GM21619 (cell line): ENCODE measurements around the gene SNRPA.
"Not testable (repeated sequence)": the region's sequence is repeated elsewhere in the genome, so short reads cannot be mapped to it uniquely, and the experiment has no call there.

Source experiments
- ATAC-seq: cut with Tn5 transposase; IDR thresholded peaks from one replicate; pipeline ENCODE4 v1.9.1; 2021; ENCODE audit not compliant: unreplicated experiment

SNRPA gene

DNA sequence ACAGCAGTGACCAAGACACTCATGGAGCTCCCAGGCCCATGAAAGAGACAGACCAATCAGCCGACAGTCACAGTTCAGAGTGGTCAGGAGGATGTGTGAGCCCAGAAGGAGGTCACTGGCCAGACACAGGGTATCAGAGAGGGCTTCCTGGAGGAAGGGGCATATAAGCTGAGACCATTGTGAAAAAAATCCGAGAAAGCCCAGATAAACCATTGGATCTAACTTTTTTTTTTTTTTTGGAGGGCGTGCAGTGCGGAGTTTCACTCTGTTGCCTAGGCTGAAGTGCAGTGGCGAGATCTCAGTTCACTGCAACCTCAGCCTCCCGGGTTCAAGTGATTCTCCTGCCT, 29.9 kb upstream of the SNRPA start:
- ATAC-seq = no peak

DNA sequence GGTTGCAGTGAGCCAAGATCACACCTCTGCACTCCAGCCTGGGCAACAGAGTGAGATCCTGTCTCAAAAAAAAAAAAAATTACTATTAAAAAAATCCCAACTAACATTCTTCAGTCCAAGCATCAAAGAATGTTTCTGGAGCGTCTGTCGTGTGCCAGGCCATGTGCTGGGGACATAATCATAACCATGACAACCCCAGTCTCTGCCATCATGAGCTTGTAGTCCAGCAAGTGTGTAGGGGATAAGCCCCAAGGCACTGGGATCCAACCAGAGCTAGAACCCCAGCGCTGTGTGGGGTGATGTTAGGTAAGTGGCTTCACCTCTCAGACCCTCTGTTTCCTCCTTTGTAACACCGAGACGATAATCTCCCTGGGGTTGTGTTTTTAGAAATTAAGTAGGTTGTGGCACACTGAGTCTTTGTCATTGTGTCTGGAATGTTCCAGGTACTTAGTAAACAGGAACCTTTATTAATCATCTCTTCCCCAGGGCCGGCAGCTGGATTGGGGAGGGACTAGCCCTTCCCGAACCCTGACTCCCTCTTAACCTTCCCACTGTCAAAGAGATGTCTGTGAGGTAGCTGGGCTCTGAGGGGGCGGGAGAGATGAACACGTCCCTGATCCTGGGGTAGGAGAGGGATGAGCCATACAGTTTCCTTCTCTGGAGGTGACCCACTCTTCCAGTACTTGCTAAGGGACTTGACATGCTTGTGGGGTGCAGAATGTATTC, 28.9 kb upstream of the SNRPA start:
- ATAC-seq = no peak

DNA sequence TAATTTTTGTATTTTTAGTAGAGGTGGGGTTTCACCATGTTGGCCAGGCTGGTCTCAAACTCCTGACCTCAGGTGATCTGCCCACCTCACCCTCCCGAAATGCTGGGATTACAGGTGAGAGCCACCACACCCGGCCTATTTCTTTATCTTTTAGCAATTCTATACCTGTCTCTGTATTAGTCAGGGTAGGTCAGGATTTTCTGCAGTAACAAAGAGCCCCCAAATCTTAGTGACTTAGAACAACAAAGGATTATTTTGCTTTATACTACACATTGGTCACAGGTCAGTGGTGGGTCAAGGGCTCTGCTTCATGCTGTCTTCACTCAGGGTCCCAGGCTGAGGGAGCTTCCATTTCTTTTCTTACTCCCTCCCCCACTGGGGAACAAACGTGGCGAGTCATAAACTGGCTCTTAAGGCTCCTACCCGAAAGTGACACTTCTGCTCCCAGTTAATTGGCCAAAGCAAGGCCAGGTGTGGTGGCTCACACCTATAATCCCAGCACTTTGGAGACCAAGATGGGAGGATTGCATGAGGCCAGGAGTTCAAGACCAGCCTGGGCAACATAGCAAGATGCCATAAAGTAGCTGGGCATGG, 27.2 kb upstream of the SNRPA start:
- no peak for ATAC-seq

DNA sequence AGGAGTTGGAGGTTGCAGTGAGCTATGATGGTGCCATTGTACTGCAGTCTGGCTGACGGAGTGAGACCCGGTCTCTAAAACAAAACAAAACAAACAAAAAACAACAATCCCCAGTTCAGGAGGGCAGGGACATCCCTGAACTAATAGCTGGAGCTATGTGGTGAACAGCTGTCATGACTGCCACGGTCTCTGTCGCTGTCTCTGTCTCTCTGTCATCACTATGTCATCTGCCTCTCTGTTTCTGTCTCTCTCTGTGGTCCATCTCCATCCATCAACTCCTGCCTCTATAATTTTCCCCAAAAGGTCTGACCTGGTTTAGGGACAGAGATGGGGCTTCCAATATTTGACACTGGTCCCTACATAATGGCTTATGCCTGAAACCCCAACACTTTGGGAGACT, 26.7 kb upstream of the SNRPA start:
- no peak for ATAC-seq

DNA sequence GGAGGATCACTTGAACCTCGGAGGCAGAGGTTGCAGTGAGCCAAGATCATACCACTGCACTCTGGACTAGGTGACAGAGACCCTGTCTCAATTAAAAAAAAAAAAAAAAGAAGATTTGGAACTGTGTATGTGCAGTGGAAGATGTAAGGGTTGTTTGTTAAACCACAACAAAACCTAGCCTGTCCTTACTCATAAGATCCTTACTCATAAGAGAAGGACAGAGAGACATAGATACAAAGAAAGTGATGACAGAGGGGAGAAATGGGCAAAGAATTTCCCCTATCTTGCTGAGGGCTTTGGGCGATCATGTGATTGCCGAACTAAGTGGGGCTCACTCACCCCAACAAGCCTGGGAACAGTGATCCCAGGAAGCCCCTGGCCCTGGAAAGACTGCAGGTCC, 26.1 kb upstream of the SNRPA start:
- no peak for ATAC-seq

DNA sequence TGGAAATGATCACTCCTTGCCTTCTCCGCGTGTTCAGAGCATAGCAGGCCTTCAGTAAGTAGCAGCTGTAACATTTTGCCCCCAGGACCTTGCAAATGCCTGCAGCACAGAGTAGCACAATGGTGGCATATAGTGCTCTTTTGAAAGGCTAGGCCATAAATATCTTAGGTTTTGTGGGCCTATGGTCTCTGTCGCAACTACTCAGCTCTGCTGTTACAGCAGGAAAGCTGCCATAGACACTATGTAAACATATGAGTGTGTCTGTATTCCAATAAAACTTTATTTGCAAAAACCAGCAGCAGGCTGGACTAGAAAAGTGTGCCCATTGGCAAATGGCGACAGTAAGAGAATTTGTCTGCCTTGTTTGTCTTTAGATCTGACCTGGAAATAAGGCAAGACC, 24.7 kb upstream of the SNRPA start:
- ATAC-seq = no peak

DNA sequence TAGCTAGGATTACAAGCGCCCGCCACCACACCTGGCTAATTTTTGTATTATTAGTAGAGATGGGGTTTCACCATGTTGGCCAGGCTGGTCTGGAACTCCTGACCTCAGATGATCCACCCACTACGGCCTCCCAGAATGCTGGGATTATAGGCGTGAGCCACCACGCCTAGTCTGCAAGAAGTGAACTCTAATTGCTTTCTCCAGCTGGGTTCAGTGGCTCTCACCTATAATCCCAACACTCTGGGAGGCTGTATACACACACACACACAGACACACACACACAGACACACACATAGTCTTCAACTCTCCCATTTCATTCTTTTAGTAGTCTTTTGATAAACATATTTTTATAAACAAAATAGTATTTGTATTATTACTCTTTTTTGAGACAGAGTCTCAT, 20.9 kb upstream of the SNRPA start:
- ATAC-seq = not testable (repeated sequence)

DNA sequence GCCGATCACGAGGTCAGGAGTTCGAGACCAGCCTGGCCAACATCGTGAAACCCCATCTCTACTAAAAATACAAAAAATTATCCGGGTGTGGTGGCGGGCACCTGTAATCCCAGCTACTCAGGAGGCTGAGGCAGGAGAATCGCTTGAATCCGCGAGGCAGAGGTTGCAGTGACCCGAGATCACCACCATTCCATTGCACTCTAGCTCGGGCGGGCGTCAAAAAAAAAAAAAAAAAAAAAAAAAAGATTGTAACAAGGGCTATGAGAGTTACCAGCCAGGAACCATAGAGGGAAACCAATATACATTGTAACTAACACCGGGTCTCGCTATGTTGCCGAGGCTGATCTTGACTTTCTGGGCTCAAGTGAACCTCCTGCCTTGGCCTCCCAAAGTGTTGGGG, 18.7 kb upstream of the SNRPA start:
- ATAC-seq = not testable (repeated sequence)

DNA sequence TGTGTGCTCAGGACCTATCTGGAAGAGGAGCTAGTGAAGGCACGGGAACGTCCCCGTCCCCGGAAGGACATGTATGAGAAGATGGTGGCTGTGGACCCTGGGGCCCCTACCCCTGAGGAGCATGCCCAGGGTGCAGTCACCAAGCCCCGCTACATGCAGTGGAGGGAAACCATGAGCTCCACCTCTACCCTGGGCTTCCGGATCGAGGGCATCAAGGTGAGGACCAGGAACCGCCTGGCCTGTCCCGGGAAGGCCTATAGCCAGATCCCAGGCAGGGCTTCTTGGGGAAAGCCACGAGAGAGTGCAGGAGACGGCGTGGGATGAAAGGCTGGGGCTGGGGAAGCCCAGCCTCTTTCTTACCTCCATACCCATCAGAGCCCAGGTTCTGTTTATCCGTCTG, 17.9 kb upstream of the SNRPA start:
- no peak for ATAC-seq

DNA sequence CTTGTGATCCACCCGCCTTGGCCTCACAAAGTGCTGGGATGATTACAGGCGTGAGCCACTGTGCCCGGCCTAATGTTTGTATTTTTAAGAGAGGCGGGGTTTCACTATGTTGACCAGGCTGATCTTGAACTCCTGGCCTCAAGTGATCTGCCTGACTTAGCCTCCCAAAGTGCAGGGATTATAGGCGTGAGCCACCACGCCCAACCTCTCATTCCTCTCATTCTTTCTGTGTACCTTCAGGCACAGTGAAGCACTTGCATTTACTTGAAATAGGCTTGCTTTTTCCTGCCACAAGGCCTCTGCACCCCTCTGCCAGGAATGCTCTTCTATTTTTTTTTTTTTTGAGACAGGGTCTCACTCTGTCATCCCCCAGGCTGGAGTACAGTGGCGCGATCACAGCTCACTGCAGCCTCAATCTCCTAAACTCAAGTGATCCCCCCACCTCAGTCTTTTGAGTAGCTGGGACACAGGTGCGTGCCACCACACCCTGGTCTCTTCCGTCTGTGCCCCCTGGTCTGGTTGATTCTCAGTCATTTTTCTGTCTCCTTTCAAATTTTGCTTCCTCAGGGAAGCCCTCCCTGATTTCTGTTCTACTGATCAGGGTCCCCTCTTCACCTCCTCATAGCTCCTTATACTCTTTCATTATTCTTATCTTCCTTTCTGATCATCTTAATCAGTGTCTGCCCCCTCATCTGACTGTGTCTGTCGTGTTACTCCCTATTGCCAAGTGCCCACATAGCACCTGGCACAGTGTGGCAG, 15.8 kb upstream of the SNRPA start:
- no peak for ATAC-seq

DNA sequence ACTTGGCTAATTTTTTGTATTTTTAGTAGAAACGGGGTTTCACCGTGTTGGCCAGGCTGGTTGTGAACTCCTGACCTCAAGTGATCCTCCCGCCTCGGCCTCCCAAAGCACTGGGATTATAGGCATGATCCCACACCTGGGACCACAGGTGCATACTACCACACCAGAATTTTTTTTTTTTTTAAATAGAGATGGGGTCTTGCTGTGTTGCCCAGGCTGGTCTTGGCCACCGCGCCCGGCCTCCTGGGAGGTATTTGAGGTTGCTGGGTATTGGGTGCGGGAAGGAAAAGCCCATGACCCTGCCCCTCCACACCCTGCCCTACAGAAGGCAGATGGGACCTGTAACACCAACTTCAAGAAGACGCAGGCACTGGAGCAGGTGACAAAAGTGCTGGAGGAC, 14.3 kb upstream of the SNRPA start:
- ATAC-seq = no peak

DNA sequence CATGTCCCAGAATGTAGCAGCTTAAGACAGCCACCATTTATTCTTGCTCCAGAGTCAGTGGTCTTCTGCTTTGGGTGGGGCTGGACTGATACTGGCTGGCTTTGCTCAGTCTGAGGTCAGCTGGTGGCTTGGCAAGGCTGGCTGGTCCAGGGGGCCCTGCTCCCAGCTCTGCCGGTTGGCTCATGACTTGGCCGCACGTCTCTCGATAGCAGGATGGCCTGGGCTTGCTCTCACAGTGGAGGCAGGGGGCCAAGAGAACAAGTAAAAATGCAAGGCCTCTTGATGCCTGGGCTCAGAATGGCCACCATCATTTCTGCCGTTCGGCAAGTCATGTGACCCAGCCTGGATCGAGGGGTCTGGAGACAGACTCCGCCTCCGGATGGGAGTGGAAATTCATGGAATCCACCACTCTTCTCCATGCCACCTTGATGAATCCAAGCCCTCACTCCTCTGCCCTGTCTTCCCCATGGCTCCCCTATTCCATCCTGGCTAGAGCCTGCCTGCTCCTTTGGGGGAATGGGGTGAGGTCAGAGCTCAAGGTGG, 13.8 kb upstream of the SNRPA start:
- no peak for ATAC-seq

DNA sequence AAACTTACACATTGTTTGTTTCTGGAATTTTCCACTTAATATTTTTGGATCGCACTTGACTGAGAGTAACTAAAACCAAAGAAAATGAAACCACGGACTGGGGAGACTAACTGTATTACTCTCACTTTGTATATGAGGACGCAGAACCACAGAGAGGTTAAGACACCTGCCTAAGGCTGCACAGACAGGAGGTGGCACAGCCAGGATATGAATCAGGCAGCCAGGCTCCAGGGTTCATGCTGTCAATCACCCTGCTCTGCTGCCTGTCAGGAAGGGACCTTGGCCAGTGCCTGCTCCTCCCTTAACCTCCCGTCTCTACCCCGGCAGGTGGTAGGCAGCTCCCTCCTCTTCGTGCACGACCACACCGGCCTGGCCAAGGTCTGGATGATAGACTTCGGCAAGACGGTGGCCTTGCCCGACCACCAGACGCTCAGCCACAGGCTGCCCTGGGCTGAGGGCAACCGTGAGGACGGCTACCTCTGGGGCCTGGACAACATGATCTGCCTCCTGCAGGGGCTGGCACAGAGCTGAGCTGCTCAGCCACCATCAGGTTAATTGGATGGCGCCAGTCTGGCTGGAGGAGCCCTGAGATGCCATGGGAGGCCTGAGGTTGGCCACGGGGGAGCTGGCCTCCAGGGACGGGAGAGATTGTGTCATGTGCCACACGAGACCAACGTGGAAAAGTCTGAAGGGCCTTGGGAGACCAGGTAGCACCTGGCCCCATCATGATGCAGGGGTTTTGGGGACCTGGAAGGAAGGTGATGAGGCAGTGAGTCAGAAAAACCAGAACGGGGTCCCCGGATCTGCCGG, 11.8 kb upstream of the SNRPA start:
- no peak for ATAC-seq

DNA sequence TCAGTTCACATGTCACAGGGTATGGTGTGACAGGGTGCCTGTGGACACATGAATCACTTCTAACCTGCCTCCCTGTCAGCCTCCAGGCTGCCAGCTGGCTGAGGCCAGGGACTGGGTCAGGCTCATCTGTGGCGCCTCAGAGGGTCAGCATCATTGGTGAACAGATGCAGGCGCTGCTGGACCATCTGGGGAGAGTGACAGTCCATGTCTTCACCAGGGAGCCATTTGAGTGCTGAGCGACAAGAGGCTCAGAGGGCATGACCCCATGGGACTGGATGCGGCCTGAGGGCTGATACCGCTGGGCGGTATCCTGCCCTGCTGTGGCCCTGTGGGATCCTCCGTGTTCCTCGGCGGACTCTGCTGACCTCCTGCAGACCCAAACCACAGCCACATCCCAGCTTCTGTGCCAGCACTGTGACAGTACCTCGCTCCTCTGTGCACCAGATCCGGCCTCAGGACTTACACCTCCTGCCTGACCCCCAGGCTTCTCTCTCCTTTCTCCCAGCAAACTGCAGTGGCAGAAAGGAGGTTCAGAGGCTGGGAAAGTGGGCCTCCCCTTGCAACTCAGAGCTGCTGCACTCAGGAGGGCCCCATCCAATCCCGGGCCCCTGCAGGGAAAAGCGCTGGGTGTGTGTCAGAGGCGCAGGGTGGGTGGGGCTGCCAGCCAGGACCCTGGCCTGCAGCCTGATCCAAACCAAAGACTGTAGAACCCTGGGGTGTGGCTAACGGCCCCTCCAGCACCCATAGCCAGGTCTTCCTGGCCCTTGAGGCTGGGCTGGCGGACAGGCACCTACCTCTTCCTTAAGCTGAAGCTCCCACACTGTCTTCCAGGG, 10.9 kb upstream of the SNRPA start:
- no peak for ATAC-seq

DNA sequence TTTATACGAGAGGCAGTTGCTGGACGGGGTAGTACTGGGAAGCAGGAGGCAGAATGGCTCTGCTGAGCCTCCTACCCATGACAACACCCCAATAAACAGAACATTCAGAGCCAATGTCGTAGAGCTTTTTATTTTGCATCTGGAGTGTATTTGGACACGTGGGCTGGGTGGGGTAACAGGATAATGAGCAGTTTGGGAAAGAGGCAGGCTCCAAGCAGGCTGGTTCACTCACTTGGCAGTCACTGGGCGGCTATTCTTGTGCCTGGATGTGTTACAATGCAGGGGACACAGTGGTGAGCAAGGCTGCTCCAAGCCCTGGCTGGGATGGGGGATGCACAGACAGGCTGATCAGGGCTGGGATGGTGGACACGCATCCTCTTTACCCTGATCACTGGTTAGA, 10.3 kb upstream of the SNRPA start:
- no peak for ATAC-seq

DNA sequence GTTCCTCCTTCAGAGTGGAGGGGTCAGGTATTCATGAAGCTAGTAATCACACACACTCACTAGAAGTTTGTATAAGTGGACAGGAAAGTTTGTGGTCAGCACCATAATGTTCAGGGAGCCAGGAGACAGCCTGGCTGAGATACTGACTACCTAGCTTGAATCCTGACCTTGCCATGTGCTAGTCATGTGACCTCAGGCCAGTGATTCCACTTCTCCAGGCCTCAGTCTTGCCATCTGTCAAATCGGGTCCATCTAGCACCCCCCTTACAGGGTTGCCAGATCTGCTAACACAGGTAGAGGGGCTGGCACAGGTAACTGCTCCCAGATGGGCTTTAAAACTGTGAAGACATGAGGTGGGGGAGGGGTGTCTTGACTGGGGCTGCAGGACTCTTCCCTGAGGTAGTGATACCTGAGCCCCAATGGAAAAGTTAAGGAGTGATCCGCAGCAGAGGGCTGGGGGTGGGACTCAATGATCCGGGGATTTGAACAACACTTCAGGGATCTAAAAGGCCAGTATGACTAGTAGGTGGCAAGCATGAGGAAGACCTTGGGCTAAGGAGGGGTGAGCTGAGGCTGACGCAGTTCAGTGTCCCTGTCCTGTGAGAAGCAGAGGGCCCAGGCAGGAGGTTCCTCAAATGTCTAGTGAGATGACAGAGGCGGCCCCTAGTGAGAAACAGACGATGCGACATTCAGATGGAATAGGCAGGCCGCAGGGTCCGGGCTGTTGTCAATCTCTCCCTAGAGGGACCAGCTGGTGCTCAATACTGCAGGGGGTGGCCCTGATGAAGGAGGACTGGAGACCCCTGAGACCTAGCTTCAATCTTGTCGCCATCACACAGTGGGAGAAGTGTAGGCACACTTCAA, 9.2 kb upstream of the SNRPA start:
- no peak for ATAC-seq

DNA sequence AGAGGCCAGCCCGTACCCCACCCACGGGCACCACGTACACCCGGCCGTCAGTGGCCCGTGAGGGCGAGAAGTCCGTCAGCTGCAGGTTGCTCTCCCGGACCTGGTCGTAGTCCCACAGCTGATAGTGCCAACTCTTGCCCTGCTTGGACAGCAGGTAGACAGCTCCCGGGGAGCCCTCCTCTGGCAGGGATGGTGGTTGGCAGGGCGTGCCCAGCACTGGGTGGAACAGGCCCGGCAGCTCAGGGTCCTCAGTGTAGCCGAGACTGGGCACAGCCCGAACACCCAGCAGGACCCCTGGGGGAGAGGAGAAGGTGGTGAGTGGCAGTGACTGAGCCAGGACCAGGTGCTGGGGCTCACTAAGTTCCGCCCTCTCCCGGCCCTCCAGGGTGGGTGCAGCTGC, 8.5 kb upstream of the SNRPA start:
- no peak for ATAC-seq

DNA sequence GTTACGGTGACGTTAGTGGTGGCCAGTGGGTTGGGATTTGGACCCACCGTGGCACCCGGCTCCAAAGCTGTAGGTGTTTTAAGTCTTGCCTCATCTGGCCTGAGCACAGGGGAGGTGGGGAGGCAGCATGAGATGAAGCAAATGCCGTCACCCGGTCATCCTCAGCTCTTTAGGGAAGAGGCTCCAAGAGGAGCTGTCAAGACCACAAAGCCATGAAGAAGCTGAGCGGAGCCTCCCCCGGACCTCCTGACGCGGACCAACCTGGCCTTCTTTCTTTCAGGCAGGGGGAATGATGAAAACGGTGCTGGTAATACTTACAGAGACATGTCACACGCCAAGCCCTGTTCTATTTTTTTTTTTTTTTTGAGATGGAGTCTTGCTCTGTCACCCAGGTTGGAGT, 8.1 kb upstream of the SNRPA start:
- ATAC-seq = no peak

DNA sequence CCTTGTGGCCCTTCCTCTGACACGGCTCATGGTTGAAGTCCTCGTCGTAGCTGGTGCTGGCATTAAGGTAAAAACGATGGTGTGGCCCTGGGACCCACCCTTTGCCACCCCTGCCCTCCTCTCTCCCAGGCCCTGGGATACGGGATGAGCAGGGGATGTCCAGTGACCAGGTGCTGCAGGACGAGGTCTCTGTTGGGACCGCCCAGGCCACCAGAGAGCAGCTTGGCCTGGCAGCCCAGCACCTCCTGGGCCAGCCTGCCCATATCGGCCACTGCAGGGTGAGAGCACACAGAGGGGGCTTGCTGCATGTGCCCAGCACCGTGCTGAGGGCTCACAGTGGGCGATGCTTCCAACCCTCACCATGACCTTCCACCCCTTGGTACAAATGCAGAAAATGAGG, 7.1 kb upstream of the SNRPA start:
- no peak for ATAC-seq
